Spleen (tissue), 11 donors: ENCODE results near the gene TTLL9. TPM values are rescaled to one million over a fixed set of nuclear protein-coding genes. Genes with fewer than 3 reads are reported as not detected.
"Not testable (repeated sequence)": the region's sequence is repeated elsewhere in the genome, so short reads cannot be mapped to it uniquely, and the experiment has no call there.

Experiments
- DNase-seq: peaks from one replicate; pipeline ENCODE4 v3.0.0-alpha.2; 2020
- H3K27ac ChIP-seq, 8 donors: fragments of 200-600 bp; sonication (generic) in 7 of 8; 1 replicate in 4 of 8; 2 replicates in 4 of 8; pipeline versions ENCODE4 v1.5.0 to v1.8.0; 2016 to 2021; ENCODE audit warnings: inconsistent platforms in 4 of 8, mild to moderate bottlenecking in 4 of 8, moderate library complexity in 1 of 8
- H3K27me3 ChIP-seq, 7 donors: fragments of 200-600 bp; sonication (generic) in 6 of 7; replicated peaks in 1 of 7; 1 replicate in 4 of 7; 2 replicates in 3 of 7; pipeline versions ENCODE4 v1.5.0 to v1.8.0; 2016 to 2021; ENCODE audit warnings: inconsistent platforms in 3 of 7, mild to moderate bottlenecking in 1 of 7
- H3K36me3 ChIP-seq, 6 donors: fragments of 200-600 bp; sonication (generic) in 5 of 6; 1 replicate in 4 of 6; 2 replicates in 2 of 6; pipeline versions ENCODE4 v1.5.0 to v1.8.0; 2016 to 2021; ENCODE audit warnings: inconsistent platforms in 2 of 6
- H3K4me1 ChIP-seq, 6 donors: fragments of 200-600 bp; sonication (generic) in 5 of 6; 1 replicate in 3 of 6; 2 replicates in 3 of 6; pipeline versions ENCODE4 v1.5.0 to v1.8.0; 2016 to 2021; ENCODE audit warnings: inconsistent platforms in 3 of 6
- H3K4me3 ChIP-seq, 8 donors: fragments of 200-600 bp; sonication (generic) in 7 of 8; 1 replicate in 4 of 8; 2 replicates in 4 of 8; pipeline versions ENCODE4 v1.5.0 to v1.8.0; 2016 to 2021; ENCODE audit warnings: inconsistent platforms in 4 of 8, mild to moderate bottlenecking in 4 of 8, moderate library complexity in 2 of 8
- H3K9me3 ChIP-seq, 8 donors: fragments of 200-600 bp; sonication (generic) in 7 of 8; 1 replicate in 4 of 8; 2 replicates in 4 of 8; pipeline versions ENCODE4 v1.5.0 to v1.8.0; 2016 to 2021; ENCODE audit warnings: inconsistent platforms in 4 of 8
- POLR2A ChIP-seq, 3 donors: fragments of 450-650 bp; IDR thresholded peaks; one replicate each; pipeline ENCODE4 v1.5.1; 2017; ENCODE audit warnings: antibody characterized with exemption in 3 of 3, mild to moderate bottlenecking in 1 of 3
- POLR2AphosphoS5 ChIP-seq, 3 donors: sonication (generic); formaldehyde crosslinking; IDR thresholded peaks; one replicate each; pipeline ENCODE4 v1.5.1; 2017; ENCODE audit warnings: antibody characterized with exemption in 3 of 3
- WGBS, 5 donors: extraction: QIAGEN DNeasy Blood & Tissue Kit in 3 of 5; methylation state at CpG; one replicate each; pipeline versions ENCODE4 v1.1.5 to v1.1.7; 2013 to 2018; 5-methylcytosine and 5-hydroxymethylcytosine counted together
- intact Hi-C: fragments of 100-400 bp; cut with DNase I; formaldehyde crosslinking; loops from one replicate; pipeline ENCODE4 v1.15.0; 2023; ENCODE audit warnings: low total_unique reads
- polyA plus RNA-seq, 3 donors: library from polyadenylated mRNA; stranded (reverse); fragments of 200-250 nt; gene quantifications; one replicate each; pipeline ENCODE4 v1.2.1, GENCODE V29; 2013
- total RNA-seq, 7 donors: library from RNA; depleted of rRNA in 3 of 7; stranded (reverse); fragments of >200 nt in 3 of 7; fragmentation: NEBNext Ultra II Directional in 4 of 7; extraction: Animal tissue kit (Norgen Biotek cat#: 25700) in 4 of 7; gene quantifications; one replicate each; pipeline versions ENCODE4 v1.1.0 to v1.2.1, GENCODE V29; 2016 to 2021
- TF ChIP-seq, protein P1 (sequence below), 11 experiments: fragments of 200-600 bp in 7 of 11; fragments of 450-650 bp in 4 of 11; sonication (generic) in 4 of 11; IDR thresholded peaks in 8 of 11; conservative IDR thresholded peaks in 3 of 11; 1 replicate in 7 of 11; 2 replicates in 4 of 11; pipeline versions ENCODE4 v1.4.0 to v1.8.0; 2016 to 2021; ENCODE audit warnings: antibody characterized with exemption in 11 of 11, inconsistent platforms in 4 of 11, mild to moderate bottlenecking in 1 of 11
- donor health status: healthy with polysubstance abuse.
- donor health status: DM: no; HTN: no; CAD: no; lungs with moderate emphysema.
- donor health status: DM: no; HTN: no; CAD: no.
- donor health status: Bipolar disorder and iron deficiency.
- donor health status: healthy.
- donor health status: DM: no; HTN: no; CAD: no.
- donor health status: DM: yes; HTN: yes; CAD: no.

Gene TTLL9
- total and polyA plus RNA-seq, 10 donors, result 0.22 to 0.79 (median 0.33) TPM

DNA sequence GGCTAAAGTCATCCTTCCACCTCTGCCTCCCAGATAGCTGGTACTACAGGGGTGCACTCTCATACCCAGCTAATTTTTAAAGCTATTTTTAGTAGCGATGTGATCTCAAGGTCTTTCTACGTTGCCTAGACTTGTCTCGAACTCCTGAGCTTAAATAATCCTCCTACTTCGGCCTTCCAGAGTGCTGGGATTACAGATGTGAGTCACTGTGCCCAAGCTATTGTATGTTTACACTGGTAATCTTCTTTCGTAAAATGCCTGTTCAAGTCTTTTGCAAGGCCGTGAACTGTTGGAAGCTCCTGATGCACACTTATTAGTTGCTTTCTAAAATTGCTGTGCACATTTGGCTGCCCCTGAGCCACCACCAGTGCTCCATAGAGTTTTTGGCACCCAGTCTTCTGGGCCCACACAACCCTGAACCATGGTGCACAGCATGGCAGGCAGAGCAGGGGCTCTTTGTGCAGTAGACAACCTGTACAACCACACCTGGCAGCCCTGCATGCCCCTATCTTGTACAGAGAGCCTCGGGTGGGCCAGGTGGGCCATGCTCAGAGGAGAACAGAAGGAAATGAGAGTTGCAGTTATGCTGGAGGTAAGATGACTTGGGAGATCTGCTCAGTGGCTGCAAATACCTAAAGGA is 48.2 kb downstream of the TTLL9 start:
- no peak for TF ChIP-seq POLR2AphosphoS5 (IDR thresholded peaks at IDR 0.05)
- TF ChIP-seq, protein P1, sequence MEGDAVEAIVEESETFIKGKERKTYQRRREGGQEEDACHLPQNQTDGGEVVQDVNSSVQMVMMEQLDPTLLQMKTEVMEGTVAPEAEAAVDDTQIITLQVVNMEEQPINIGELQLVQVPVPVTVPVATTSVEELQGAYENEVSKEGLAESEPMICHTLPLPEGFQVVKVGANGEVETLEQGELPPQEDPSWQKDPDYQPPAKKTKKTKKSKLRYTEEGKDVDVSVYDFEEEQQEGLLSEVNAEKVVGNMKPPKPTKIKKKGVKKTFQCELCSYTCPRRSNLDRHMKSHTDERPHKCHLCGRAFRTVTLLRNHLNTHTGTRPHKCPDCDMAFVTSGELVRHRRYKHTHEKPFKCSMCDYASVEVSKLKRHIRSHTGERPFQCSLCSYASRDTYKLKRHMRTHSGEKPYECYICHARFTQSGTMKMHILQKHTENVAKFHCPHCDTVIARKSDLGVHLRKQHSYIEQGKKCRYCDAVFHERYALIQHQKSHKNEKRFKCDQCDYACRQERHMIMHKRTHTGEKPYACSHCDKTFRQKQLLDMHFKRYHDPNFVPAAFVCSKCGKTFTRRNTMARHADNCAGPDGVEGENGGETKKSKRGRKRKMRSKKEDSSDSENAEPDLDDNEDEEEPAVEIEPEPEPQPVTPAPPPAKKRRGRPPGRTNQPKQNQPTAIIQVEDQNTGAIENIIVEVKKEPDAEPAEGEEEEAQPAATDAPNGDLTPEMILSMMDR (IDR thresholded peaks at IDR 0.05 in 8 of 11, conservative IDR thresholded peaks at IDR 0.05 in 3 of 11), result no peak
- no peak for TF ChIP-seq POLR2A (IDR thresholded peaks at IDR 0.05)
- peaks cover 0 to 5% (median 0%) of the 10 kb centered on the region in 7 donors for H3K27me3 ChIP-seq
- no peaks in the 10 kb centered on the region for H3K9me3 ChIP-seq
- H3K36me3 ChIP-seq, result no peaks in the 10 kb centered on the region
- peaks cover 0 to 3% (median 0%) of the 10 kb centered on the region in 6 donors for H3K4me1 ChIP-seq
- 78 to 87% (median 82%) methylated on average over 7 of the region's 7 CpGs for WGBS, 5 donors
- H3K27ac ChIP-seq, result no peak overlapping the region
- H3K4me3 ChIP-seq, result no peak overlapping the region
- DNase-seq, result no peak
- intact Hi-C loops, result no loop called here

DNA sequence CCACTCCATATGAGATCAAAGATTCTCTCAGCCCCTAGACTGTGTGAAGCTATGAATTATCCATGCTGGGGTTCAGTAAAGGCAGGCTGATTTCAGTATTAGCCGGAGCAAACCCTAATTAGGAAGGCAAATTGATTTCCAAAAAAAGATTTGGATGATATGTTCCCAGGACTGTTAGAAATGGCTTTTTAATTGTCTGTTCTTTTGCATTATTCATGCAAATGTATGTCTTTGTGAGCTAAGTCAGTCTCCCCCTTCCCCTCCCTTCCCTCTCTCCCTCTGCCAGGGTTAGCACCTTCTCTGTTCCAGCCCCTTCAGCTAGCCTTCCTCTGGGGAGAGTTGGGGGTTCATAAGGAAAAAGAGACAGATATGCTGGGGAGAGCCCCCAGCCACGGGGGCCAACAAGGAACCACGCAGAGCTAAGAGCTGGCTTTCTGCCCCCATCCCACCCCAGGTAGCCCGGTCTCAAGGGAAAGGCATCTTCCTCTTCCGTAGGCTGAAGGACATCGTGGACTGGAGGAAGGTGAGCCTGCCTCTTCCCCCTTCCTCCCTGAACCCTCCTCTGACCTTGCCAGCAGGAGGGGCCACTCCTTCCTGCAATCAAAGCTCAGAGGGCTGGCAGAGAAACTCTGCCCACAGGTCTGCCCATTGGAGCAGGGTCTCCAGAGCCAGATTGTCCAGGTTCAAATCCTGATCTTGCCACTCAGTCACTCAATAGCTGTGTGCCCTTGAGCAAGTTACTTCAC is 49.1 kb downstream of the TTLL9 start:
- H3K27ac ChIP-seq, result no peak overlapping the region
- H3K9me3 ChIP-seq, result no peaks in the 10 kb centered on the region
- H3K27me3 ChIP-seq, result peaks cover 0 to 15% (median 0%) of the 10 kb centered on the region in 7 donors
- H3K4me3 ChIP-seq, result no peak overlapping the region
- TF ChIP-seq POLR2A (IDR thresholded peaks at IDR 0.05), result no peak
- no peak for TF ChIP-seq POLR2AphosphoS5 (IDR thresholded peaks at IDR 0.05)
- TF ChIP-seq, protein P1 (IDR thresholded peaks at IDR 0.05 in 8 of 11, conservative IDR thresholded peaks at IDR 0.05 in 3 of 11), result no peak
- 41 to 54% (median 51%) methylated on average over 6 of the region's 6 CpGs for WGBS, 5 donors
- intact Hi-C loops, result no loop called here
- H3K36me3 ChIP-seq, result no peaks in the 10 kb centered on the region
- peaks cover 0 to 3% (median 0%) of the 10 kb centered on the region in 6 donors for H3K4me1 ChIP-seq
- DNase-seq, result no peak

DNA sequence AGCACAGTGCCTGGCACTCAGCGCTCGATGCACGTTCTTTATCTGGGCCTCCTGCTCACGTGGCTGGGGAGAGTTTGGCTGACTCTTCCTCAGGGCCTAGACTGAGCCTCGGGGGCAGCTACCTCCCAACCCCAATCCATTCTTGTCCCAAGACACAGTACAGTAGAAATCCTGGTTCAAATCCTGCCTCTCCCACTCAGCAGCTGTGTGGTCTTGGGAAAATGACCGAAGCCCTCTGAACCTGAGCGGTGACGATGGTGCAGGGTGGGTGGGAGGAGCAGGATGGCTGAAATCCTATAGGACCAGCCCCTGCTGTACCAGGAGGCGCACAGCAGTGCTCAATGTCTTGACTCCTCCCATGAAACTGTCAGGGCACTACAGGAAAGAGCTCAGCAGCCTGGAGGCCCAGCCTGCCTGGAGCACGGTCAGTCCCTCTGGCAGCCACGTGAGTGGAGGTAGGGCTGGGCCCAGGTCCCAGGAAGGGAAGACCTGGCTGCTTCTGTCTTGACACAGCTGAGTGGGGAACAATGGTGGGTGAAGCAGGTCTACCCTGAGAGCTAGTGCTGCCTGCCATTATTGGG is 49.9 kb downstream of the TTLL9 start:
- peaks cover 0 to 16% (median 0%) of the 10 kb centered on the region in 7 donors for H3K27me3 ChIP-seq
- intact Hi-C loops, result no loop called here
- no peak for DNase-seq
- H3K27ac ChIP-seq, result no peak overlapping the region
- no peak for TF ChIP-seq POLR2AphosphoS5 (IDR thresholded peaks at IDR 0.05)
- TF ChIP-seq, protein P1 (IDR thresholded peaks at IDR 0.05 in 8 of 11, conservative IDR thresholded peaks at IDR 0.05 in 3 of 11), result no peak
- no peak for TF ChIP-seq POLR2A (IDR thresholded peaks at IDR 0.05)
- 77 to 85% (median 83%) methylated on average over 11 of the region's 11 CpGs for WGBS, 5 donors
- H3K4me1 ChIP-seq, result peaks cover 0 to 3% (median 0%) of the 10 kb centered on the region in 6 donors
- H3K4me3 ChIP-seq, result no peak overlapping the region
- no peaks in the 10 kb centered on the region for H3K9me3 ChIP-seq
- H3K36me3 ChIP-seq, result no peaks in the 10 kb centered on the region

DNA sequence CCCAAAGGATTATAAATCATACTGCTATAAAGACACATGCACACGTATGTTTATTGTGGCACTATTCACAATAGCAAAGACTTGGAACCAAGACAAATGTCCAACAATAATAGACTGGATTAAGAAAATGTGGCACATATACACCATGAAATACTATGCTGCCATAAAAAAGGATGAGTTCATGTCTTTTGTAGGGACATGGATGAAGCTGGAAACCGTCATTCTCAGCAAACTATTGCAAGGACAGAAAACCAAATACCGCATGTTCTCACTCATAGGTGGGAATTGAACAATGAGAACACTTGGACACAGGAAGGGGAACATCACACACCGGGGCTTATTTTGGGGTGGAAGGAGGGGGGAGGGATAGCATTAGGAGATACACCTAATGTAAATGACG is 51.0 kb downstream of the TTLL9 start:
- intact Hi-C loops, H3K4me1 ChIP-seq, H3K36me3 ChIP-seq, H3K4me3 ChIP-seq, H3K27ac ChIP-seq, H3K9me3 ChIP-seq, DNase-seq: not testable (repeated sequence)
- WGBS, 5 donors, result 88 to 98% (median 92%) methylated on average over 5 of the region's 5 CpGs
- H3K27me3 ChIP-seq, result peaks cover 0 to 16% (median 0%) of the 10 kb centered on the region in 7 donors
